OCI-LY3 (cell line): Measurements from ENCODE around the gene PSMB9.

ENCODE experiments used
- CTCF ChIP-seq: fragments of 200-600, 300-600 bp; sonication (generic); IDR thresholded peaks from 2 replicates; pipeline ENCODE4 v1.5.1; 2014; ENCODE audit warnings: antibody characterized with exemption, low read length, low read depth
- EZH2phosphoT487 ChIP-seq: fragments of 200-600 bp; shearing (Covaris generic); IDR thresholded peaks from 2 replicates; pipeline ENCODE4 v1.6.1; 2018; ENCODE audit warnings: antibody characterized with exemption, mixed run types, low read depth

GRCh38 chr6:32889533-32889932 lies 35.5 kb downstream of the PSMB9 start:
- TF ChIP-seq CTCF (no peak), EZH2phosphoT487 (no peak)
